Measurements from ENCODE around the gene UBE2O.

DNA sequence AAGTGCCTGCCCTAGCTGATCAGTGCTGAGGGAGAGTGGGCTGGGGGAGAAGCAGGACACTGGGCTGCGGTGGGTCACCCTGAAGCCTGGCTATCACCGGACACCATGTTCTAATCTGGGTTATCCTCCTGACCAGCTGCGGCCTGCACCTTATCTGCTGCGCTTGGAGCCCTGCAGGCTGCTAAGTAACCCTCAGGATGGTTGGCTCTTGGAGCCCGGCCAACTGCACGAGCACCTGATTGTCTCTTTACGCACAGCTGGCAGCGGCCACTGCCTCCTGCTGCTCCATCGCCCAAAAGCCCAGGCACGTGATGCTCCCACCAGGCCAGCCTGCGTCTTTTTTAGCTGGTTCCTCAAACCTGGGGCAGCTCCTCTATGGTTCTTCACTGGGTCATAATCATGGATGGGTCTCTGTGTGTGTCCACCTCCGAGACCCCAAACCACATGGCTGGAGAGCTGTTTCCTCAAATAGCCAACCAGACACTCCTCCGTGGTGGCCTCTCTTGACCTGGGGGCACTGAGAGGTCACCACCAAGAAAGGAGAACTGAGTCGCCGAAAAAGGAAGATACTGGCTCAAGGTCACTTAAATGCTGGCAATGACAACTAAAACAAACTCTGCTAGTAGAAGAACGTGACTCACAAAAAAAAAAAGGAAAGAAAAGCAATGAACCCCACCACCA lies 46.8 kb downstream of the UBE2O start:
- TF ChIP-seq, protein P1, sequence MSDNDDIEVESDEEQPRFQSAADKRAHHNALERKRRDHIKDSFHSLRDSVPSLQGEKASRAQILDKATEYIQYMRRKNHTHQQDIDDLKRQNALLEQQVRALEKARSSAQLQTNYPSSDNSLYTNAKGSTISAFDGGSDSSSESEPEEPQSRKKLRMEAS (IDR thresholded peaks at IDR 0.05; ENCODE audit: low read depth), result no peak
- TF ChIP-seq EZH2phosphoT487 (IDR thresholded peaks at IDR 0.05; ENCODE audit: borderline replicate concordance, low read depth) (no peak), MEF2A (IDR thresholded peaks at IDR 0.05; ENCODE audit: borderline replicate concordance, low read depth) (no peak), RAD21 (IDR thresholded peaks at IDR 0.05; ENCODE audit: low read length) (peak; percentile 26; the same call in 1 of the 2 replicates)
- TF ChIP-seq, protein P2, sequence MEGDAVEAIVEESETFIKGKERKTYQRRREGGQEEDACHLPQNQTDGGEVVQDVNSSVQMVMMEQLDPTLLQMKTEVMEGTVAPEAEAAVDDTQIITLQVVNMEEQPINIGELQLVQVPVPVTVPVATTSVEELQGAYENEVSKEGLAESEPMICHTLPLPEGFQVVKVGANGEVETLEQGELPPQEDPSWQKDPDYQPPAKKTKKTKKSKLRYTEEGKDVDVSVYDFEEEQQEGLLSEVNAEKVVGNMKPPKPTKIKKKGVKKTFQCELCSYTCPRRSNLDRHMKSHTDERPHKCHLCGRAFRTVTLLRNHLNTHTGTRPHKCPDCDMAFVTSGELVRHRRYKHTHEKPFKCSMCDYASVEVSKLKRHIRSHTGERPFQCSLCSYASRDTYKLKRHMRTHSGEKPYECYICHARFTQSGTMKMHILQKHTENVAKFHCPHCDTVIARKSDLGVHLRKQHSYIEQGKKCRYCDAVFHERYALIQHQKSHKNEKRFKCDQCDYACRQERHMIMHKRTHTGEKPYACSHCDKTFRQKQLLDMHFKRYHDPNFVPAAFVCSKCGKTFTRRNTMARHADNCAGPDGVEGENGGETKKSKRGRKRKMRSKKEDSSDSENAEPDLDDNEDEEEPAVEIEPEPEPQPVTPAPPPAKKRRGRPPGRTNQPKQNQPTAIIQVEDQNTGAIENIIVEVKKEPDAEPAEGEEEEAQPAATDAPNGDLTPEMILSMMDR (IDR thresholded peaks at IDR 0.05), result no peak

Measured in SK-N-SH (cell line).